Large intestine (tissue), 3 donors: ENCODE data around the gene SNX24. TPM values are rescaled to one million over a fixed set of nuclear protein-coding genes. Genes with fewer than 3 reads are reported as not detected.
"Not testable (repeated sequence)": the region's sequence is repeated elsewhere in the genome, so short reads cannot be mapped to it uniquely, and the experiment has no call there.

Experiments used
- DNase-seq, 2 donors: peaks; one replicate each; pipeline versions ENCODE4 v3.0.0 to v3.0.0-alpha.2; 2013
- H3K27ac ChIP-seq: one replicate; pipeline ENCODE4 v1.5.1; 2013; ENCODE audit warnings: low read length
- H3K27me3 ChIP-seq: 2 replicates; pipeline ENCODE4 v1.6.1; 2013; ENCODE audit warnings: low read length; ENCODE audit not compliant: control insufficient read depth, insufficient read depth
- H3K36me3 ChIP-seq: 2 replicates; pipeline ENCODE4 v1.6.1; 2013; ENCODE audit warnings: low read length; ENCODE audit not compliant: control insufficient read depth, insufficient read depth
- H3K4me1 ChIP-seq: one replicate; pipeline ENCODE4 v1.6.1; 2013; ENCODE audit warnings: low read length; ENCODE audit not compliant: control insufficient read depth, insufficient read depth
- H3K4me3 ChIP-seq: one replicate; pipeline ENCODE4 v1.5.1; 2013; ENCODE audit warnings: low read length
- H3K9me3 ChIP-seq: one replicate; pipeline ENCODE4 v1.6.1; 2013; ENCODE audit warnings: mild to moderate bottlenecking, low read depth, low read length, moderate library complexity; ENCODE audit not compliant: control insufficient read depth
- WGBS: methylation state at CpG from one replicate; pipeline ENCODE4 v1.1.5; 2013; ENCODE audit warnings: low lambda C conversion rate; ENCODE audit not compliant: insufficient coverage; 5-methylcytosine and 5-hydroxymethylcytosine counted together
- polyA plus RNA-seq: library from polyadenylated mRNA; unstranded; fragments of 120-200 nt; gene quantifications from one replicate; pipeline ENCODE4 v1.2.1, GENCODE V29; 2013

The SNX24 gene
- polyA plus RNA-seq, 1 donor: 28.4 TPM

- not testable (repeated sequence) for H3K27ac ChIP-seq, H3K4me1 ChIP-seq, DNase-seq, H3K27me3 ChIP-seq, H3K4me3 ChIP-seq, H3K36me3 ChIP-seq, H3K9me3 ChIP-seq
- no CpG with 5 or more reads among the region's 20 CpGs for WGBS
These were observed 68.0 kb downstream of the SNX24 start for GRCh38 chr5:122913436-122913835.

- H3K27ac ChIP-seq: peak overlapping the region; percentile 36
- no peaks in the 10 kb centered on the region for H3K36me3 ChIP-seq
- no peaks in the 10 kb centered on the region for H3K27me3 ChIP-seq
- 80% methylated on average over 2 of the region's 5 CpGs for WGBS
- peaks cover 8% of the 10 kb centered on the region for H3K9me3 ChIP-seq
- DNase-seq: no peak
- H3K4me3 ChIP-seq: no peak overlapping the region
- no peaks in the 10 kb centered on the region for H3K4me1 ChIP-seq
These were observed 70.5 kb downstream of the SNX24 start for GRCh38 chr5:122915717-122916461.

GRCh38 chr5:122916490-122916889, 71.1 kb downstream of the SNX24 start:
- H3K27me3 ChIP-seq: no peaks in the 10 kb centered on the region
- H3K4me3 ChIP-seq: no peak overlapping the region
- H3K4me1 ChIP-seq: no peaks in the 10 kb centered on the region
- DNase-seq: no peak
- no CpG with 5 or more reads among the region's 1 CpG for WGBS
- no peak overlapping the region for H3K27ac ChIP-seq
- H3K9me3 ChIP-seq: peaks cover 8% of the 10 kb centered on the region
- no peaks in the 10 kb centered on the region for H3K36me3 ChIP-seq

DNA sequence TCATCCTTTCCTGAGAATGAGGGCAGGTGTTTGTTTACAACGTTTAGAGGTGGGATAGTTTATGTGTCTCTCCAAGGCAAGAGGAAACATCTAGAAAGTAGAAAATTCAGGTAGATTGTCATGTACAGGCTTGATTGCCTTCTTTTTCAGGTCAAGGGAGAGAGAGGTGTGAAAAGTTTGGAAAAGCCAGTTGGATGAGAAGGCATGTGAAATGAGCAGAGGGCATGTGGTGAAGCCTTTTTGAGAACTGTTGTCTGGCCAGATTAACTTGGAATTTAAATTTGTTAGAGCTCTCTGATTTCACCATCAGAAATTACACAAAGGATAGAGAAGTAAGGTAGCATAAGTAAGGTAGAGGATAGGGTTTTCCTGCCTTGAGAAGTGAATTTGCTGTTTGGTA, 74.6 kb downstream of the SNX24 start:
- Histone ChIP-seq H3K27me3 (no peaks in the 10 kb centered on the region), H3K27ac (no peak overlapping the region), H3K4me3 (no peak overlapping the region), H3K4me1 (no peaks in the 10 kb centered on the region), H3K9me3 (no peaks in the 10 kb centered on the region), H3K36me3 (no peaks in the 10 kb centered on the region)
- DNase-seq: no peak
- WGBS: no CpG with 5 or more reads among the region's 1 CpG

DNA sequence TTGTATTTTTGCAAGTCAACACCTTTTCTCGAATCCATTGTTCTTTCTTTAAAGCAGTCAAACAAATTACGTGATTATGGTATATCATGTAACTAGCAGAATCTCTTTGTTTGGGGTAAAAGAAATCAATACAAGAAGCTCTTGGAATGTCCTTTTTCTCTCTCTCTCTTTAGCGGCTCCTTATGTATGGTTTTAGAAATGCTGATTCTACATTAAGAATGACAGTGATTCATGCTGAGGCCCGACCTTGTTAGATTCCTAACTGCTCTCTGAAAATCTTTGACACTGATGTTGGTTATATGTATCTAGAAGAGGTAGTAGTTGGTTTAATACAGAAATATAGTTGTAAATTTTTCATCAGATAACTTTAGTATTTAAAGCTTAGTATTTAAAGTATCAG, 76.4 kb downstream of the SNX24 start:
- H3K4me1 ChIP-seq: no peaks in the 10 kb centered on the region
- 40% methylated on average over 1 of the region's 4 CpGs for WGBS
- DNase-seq: no peak
- H3K4me3 ChIP-seq: no peak overlapping the region
- no peaks in the 10 kb centered on the region for H3K36me3 ChIP-seq
- no peaks in the 10 kb centered on the region for H3K9me3 ChIP-seq
- H3K27ac ChIP-seq: no peak overlapping the region
- H3K27me3 ChIP-seq: no peaks in the 10 kb centered on the region

DNA sequence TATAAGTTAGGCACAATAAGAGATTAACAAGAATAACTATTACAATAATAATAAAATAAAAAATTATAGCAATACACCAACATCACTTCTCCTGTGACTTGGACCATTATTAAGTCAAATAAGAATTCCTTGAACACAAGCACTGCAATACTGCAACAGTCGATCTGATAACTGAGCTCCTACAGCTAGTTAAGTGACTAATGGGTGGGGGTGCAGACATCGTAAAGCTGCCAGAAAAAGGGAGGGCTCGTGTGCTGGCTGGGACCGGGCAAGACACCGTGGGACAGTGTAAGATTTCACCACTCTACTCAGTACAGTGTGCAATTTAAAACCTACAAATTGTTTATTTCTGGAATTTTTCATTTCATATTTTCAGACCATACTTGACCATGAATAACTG, 78.8 kb downstream of the SNX24 start:
- Histone ChIP-seq H3K4me3 (no peak overlapping the region), H3K9me3 (no peaks in the 10 kb centered on the region), H3K4me1 (no peaks in the 10 kb centered on the region), H3K27me3 (no peaks in the 10 kb centered on the region), H3K27ac (no peak overlapping the region), H3K36me3 (no peaks in the 10 kb centered on the region)
- DNase-seq: no peak
- no CpG with 5 or more reads among the region's 5 CpGs for WGBS

GRCh38 chr5:122924719-122925395, 79.4 kb downstream of the SNX24 start:
- no peak for DNase-seq
- WGBS: 71% methylated on average over 1 of the region's 4 CpGs
- no peak overlapping the region for H3K27ac ChIP-seq
- H3K4me1 ChIP-seq: no peaks in the 10 kb centered on the region
- no peaks in the 10 kb centered on the region for H3K36me3 ChIP-seq
- H3K4me3 ChIP-seq: no peak overlapping the region
- H3K27me3 ChIP-seq: no peaks in the 10 kb centered on the region
- no peaks in the 10 kb centered on the region for H3K9me3 ChIP-seq

- Histone ChIP-seq H3K27ac (no peak overlapping the region), H3K27me3 (no peaks in the 10 kb centered on the region), H3K4me1 (no peaks in the 10 kb centered on the region), H3K4me3 (no peak overlapping the region), H3K36me3 (peaks cover 2% of the 10 kb centered on the region), H3K9me3 (no peaks in the 10 kb centered on the region)
- no CpG with 5 or more reads among the region's 1 CpG for WGBS
- no peak for DNase-seq
These were observed 83.6 kb downstream of the SNX24 start for GRCh38 chr5:122929001-122929400.

- DNase-seq: no peak
These were observed 84.6 kb downstream of the SNX24 start for GRCh38 chr5:122929980-122930379.

DNA sequence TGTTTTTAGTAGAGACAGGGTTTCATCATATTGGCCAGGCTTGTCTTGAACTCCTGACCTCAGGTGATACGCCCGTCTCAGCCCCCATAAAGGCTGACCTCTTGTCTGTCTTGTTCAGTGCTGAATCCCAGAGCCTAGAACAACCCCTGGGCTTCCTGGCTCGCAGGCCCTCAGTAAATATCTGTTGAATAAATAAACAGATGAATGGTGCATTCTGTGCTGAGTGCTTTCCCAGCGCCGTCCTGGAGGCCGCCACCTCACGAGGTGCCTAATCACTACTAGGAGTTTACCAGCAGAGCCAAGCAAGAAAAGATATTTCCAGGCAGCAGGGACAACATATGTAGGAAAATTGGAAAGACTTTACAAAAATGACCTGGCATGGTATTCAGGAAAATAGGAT, 88.5 kb downstream of the SNX24 start:
- Histone ChIP-seq H3K27ac (no peak overlapping the region), H3K4me1 (no peaks in the 10 kb centered on the region), H3K4me3 (no peak overlapping the region), H3K36me3 (peaks cover 6% of the 10 kb centered on the region), H3K27me3 (no peaks in the 10 kb centered on the region), H3K9me3 (no peaks in the 10 kb centered on the region)
- no CpG with 5 or more reads among the region's 7 CpGs for WGBS
- DNase-seq: no peak

More at GRCh38 chr5:122929980-122930379, 84.6 kb downstream of the SNX24 start:
- no peaks in the 10 kb centered on the region for H3K9me3 ChIP-seq
- H3K27me3 ChIP-seq: no peaks in the 10 kb centered on the region
- 100% methylated on average over 1 of the region's 1 CpG for WGBS
- no peaks in the 10 kb centered on the region for H3K4me1 ChIP-seq
- peaks cover 2% of the 10 kb centered on the region for H3K36me3 ChIP-seq
- no peak overlapping the region for H3K4me3 ChIP-seq
- no peak overlapping the region for H3K27ac ChIP-seq

- no peak overlapping the region for H3K27ac ChIP-seq
- WGBS: no CpG with 5 or more reads among the region's 1 CpG
- no peaks in the 10 kb centered on the region for H3K9me3 ChIP-seq
- H3K27me3 ChIP-seq: no peaks in the 10 kb centered on the region
- peaks cover 6% of the 10 kb centered on the region for H3K36me3 ChIP-seq
- DNase-seq: no peak
- H3K4me3 ChIP-seq: no peak overlapping the region
- no peaks in the 10 kb centered on the region for H3K4me1 ChIP-seq
These were observed 90.7 kb downstream of the SNX24 start for GRCh38 chr5:122936088-122936487.
